ENCODE measurements around the gene TTLL9.

The TTLL9 gene

DNA sequence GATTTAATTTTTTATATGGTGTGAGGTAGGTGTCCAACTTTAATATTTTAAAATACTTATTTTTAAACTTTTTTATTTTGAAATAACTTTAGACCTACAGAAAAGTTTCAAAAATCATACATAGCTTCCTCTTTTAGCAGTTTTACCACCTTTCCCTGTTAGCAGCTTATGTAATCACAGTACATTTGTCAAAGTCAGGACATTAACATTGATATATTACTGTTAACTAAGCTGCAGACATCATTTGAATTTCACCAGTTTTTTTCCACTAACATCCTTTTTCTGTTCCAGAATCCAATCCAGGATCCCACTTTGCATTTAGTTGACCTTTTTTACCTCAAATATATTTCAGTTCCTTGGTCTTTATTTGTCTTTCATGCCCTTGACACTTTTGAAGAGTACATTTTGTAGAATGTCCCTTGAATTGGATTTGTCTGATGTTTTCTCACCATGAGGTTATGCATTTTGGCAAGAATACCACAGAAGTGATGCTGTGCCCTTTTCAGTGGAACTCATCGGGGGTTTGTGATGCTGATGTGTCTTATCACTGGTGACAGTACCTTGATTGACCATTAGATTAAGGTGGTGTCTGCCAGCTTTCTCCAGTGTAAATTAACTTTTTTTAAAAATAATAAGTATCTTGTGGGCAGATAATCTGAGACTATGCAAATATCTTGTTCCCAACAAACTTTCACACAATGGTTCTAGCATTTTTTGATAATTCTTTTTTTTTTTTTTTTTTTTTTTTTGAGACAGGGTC is 33.4 kb downstream of the TTLL9 start:
- Histone ChIP-seq H3K4me1 (ENCODE audit: insufficient read depth, low read length) (peaks cover 7% of the 10 kb centered on the region; the same call in 1 of the 2 replicates), H3K36me3 (ENCODE audit: insufficient read depth, low read depth, low read length) (no peaks in the 10 kb centered on the region), H3K9ac (ENCODE audit: low read depth, low read length) (no peak overlapping the region), H3K4me3 (ENCODE audit: low read length) (no peak overlapping the region), H3K9me3 (ENCODE audit: insufficient read depth, low read depth, low read length) (no peaks in the 10 kb centered on the region), H3K27me3 (ENCODE audit: insufficient read depth, low read length) (no peaks in the 10 kb centered on the region), H3K27ac (ENCODE audit: low read length) (no peak overlapping the region)

DNA sequence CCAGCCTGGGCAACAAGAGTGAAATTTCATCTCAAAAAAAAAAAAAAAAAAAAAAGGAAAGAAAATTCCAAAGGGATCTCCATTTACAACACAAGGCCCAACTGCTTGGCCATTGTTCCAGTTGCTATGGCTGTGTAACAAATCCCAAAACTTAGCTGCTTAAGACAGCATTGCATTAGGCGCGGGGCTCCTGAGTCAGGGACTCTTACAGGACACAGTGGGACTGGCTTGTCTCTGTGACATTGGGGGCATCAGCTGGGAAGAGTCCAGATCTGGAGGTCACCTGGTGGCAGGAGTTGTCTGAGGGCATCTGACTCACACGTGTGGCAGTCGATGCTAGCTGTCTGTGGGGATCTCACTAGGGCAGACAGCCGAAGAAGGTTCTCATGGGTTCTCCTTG is 35.6 kb downstream of the TTLL9 start:
- H3K9ac ChIP-seq (ENCODE audit: low read depth, low read length): peak overlapping the region; percentile 29
- no peak overlapping the region for H3K27ac ChIP-seq (ENCODE audit: low read length)
- no peak overlapping the region for H3K4me3 ChIP-seq (ENCODE audit: low read length)
- no peaks in the 10 kb centered on the region for H3K36me3 ChIP-seq (ENCODE audit: insufficient read depth, low read depth, low read length)
- H3K9me3 ChIP-seq (ENCODE audit: insufficient read depth, low read depth, low read length): no peaks in the 10 kb centered on the region
- peaks cover 7% of the 10 kb centered on the region; the same call in 1 of the 2 replicates for H3K4me1 ChIP-seq (ENCODE audit: insufficient read depth, low read length)
- H3K27me3 ChIP-seq (ENCODE audit: insufficient read depth, low read length): no peaks in the 10 kb centered on the region

DNA sequence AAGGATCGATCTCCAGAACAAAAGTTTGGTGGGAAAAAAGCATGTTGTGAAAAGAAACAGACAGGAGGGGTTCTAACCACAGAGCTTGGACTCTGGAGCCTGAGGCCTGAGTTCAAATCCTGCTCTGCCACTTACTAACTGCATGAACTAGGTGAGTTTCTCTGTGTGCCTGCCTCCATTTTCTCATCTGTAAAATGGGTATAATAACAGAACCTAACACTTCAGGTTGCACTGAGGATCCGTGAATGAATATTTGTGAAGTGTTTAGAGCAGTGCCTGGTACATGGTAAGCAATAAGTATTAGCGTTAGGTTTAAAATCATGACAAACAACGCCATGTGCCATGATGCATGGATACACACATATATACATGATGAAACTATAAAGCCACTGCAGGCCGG is 36.6 kb downstream of the TTLL9 start:
- H3K4me3 ChIP-seq (ENCODE audit: low read length): no peak overlapping the region
- H3K4me1 ChIP-seq (ENCODE audit: insufficient read depth, low read length): peaks cover 16% of the 10 kb centered on the region; the same call in 1 of the 2 replicates
- H3K27ac ChIP-seq (ENCODE audit: low read length): no peak overlapping the region
- no peaks in the 10 kb centered on the region for H3K36me3 ChIP-seq (ENCODE audit: insufficient read depth, low read depth, low read length)
- no peaks in the 10 kb centered on the region for H3K9me3 ChIP-seq (ENCODE audit: insufficient read depth, low read depth, low read length)
- H3K27me3 ChIP-seq (ENCODE audit: insufficient read depth, low read length): no peaks in the 10 kb centered on the region
- H3K9ac ChIP-seq (ENCODE audit: low read depth, low read length): no peak overlapping the region

DNA sequence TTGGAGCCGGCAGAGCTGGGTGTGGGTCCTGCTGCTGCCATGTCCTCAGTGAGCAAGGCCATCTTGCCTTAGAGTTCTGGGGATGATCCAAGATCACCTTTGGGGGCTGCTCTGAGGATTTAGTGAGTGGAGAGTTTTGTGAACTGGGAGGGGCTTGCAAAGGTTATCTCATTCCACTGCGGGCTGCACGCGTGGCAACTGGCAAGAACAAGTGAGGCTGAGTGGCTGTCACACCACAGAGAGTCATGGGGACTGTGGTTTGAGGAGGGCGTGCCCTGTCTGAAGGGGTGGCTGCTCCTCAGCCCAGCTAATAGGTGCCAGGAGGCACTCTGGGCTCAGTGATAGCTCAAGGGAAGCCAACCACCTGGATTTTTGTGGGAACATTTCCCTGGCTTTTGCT is 37.6 kb downstream of the TTLL9 start:
- H3K36me3 ChIP-seq (ENCODE audit: insufficient read depth, low read depth, low read length): no peaks in the 10 kb centered on the region
- peaks cover 18% of the 10 kb centered on the region; the same call in 1 of the 2 replicates for H3K4me1 ChIP-seq (ENCODE audit: insufficient read depth, low read length)
- no peaks in the 10 kb centered on the region for H3K9me3 ChIP-seq (ENCODE audit: insufficient read depth, low read depth, low read length)
- H3K27me3 ChIP-seq (ENCODE audit: insufficient read depth, low read length): no peaks in the 10 kb centered on the region
- H3K27ac ChIP-seq (ENCODE audit: low read length): no peak overlapping the region
- H3K9ac ChIP-seq (ENCODE audit: low read depth, low read length): no peak overlapping the region
- no peak overlapping the region for H3K4me3 ChIP-seq (ENCODE audit: low read length)

DNA sequence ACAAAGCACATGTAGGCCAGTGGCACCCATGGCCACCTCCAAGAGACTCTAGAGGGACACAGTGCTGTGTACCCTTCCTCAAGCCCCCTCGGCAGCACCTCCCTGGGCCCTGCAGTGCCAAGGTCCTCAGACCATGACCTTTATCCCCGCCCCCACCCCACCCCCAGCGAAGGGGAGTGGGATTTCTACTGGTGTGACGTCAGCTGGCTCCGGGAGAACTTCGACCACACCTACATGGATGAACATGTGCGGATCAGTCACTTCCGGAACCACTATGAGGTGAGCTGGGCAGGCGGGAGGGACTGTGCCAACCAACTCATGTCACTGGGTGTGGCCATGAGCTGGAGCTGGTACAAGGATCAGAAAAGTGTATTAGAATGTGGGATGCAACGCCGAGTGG is 38.0 kb downstream of the TTLL9 start:
- no peaks in the 10 kb centered on the region for H3K9me3 ChIP-seq (ENCODE audit: insufficient read depth, low read depth, low read length)
- H3K27me3 ChIP-seq (ENCODE audit: insufficient read depth, low read length): no peaks in the 10 kb centered on the region
- H3K27ac ChIP-seq (ENCODE audit: low read length): no peak overlapping the region
- H3K9ac ChIP-seq (ENCODE audit: low read depth, low read length): no peak overlapping the region
- no peak overlapping the region for H3K4me3 ChIP-seq (ENCODE audit: low read length)
- no peaks in the 10 kb centered on the region for H3K36me3 ChIP-seq (ENCODE audit: insufficient read depth, low read depth, low read length)
- peaks cover 18% of the 10 kb centered on the region; the same call in 1 of the 2 replicates for H3K4me1 ChIP-seq (ENCODE audit: insufficient read depth, low read length)

DNA sequence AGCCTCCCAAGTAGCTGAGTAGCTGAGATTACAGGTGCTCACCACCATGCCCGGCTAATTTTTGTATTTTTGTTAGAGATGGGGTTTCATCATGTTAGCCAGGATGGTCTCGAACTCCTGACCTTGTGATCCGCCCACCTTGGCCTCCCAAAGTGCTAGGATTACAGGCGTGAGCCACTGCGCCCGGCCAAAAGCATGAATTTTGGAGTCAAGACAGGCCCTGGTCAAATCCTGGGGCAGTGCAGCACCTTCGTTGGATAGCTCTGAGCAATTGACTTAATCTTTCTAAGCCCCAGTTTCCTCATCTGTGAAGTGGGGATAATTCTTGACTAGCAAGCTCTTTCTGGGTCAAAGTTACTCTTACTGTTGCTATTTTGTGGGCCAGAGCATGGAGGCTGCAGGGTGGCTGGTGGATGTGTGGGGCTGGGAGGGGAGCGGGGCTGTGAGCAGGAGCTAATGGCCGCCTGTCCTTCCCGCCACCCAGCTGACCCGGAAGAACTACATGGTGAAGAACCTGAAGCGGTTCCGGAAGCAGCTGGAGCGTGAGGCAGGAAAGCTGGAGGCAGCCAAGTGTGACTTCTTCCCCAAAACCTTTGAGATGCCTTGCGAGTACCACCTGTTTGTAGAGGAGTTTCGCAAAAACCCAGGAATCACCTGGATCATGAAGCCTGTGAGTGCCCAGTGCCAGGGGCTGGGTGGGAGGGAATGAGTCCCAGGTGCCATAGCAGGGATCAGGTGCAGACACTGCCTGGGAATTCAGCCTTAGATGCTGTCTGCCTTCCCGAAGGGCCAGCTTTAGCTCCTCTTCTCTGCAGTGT is 39.0 kb downstream of the TTLL9 start:
- no peaks in the 10 kb centered on the region for H3K27me3 ChIP-seq (ENCODE audit: insufficient read depth, low read length)
- no peaks in the 10 kb centered on the region for H3K9me3 ChIP-seq (ENCODE audit: insufficient read depth, low read depth, low read length)

DNA sequence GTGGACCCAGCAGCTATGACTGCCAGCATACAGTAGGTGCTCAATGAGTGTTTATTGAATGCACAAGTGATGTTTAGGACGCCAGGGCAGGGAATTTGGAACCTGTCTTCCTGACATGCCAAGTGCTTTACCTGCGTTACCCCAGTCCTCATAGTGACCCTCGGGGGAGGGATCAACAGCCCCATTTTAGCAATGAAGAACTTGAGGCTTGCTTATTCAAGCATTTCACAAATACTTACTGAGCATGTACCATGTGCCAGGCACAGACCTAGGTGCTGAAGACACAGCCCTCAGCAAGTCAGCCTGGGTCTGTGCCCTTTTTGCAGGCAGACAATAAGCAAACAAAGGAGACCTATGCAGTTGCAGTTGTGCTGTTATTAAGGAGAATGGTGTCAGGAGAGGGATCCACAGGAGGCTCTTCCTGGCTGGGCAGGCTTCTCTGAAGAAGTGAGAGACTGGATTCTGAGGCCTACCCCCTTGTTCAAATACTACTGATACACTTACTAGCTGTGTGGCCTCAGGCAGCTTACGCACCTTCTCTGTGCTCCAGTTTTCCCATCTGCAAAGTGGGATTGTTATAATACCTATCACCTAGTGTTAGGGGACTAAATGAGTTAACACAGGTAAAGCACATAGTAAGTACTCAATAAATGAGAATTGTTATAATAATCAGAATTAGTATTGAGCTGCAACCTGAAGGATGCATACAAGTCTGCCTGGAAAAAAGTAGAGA is 39.8 kb downstream of the TTLL9 start:
- Histone ChIP-seq H3K27me3 (ENCODE audit: insufficient read depth, low read length) (no peaks in the 10 kb centered on the region), H3K9me3 (ENCODE audit: insufficient read depth, low read depth, low read length) (no peaks in the 10 kb centered on the region), H3K36me3 (ENCODE audit: insufficient read depth, low read depth, low read length) (no peaks in the 10 kb centered on the region), H3K27ac (ENCODE audit: low read length) (no peak overlapping the region), H3K4me1 (ENCODE audit: insufficient read depth, low read length) (peaks cover 21% of the 10 kb centered on the region; the same call in 1 of the 2 replicates), H3K9ac (ENCODE audit: low read depth, low read length) (no peak overlapping the region), H3K4me3 (ENCODE audit: low read length) (no peak overlapping the region)

More for the DNA sequence above, 39.0 kb downstream of the TTLL9 start:
- peaks cover 20% of the 10 kb centered on the region; the same call in 1 of the 2 replicates for H3K4me1 ChIP-seq (ENCODE audit: insufficient read depth, low read length)
- no peak overlapping the region for H3K9ac ChIP-seq (ENCODE audit: low read depth, low read length)
- H3K27ac ChIP-seq (ENCODE audit: low read length): no peak overlapping the region
- H3K4me3 ChIP-seq (ENCODE audit: low read length): no peak overlapping the region
- H3K36me3 ChIP-seq (ENCODE audit: insufficient read depth, low read depth, low read length): no peaks in the 10 kb centered on the region

DNA sequence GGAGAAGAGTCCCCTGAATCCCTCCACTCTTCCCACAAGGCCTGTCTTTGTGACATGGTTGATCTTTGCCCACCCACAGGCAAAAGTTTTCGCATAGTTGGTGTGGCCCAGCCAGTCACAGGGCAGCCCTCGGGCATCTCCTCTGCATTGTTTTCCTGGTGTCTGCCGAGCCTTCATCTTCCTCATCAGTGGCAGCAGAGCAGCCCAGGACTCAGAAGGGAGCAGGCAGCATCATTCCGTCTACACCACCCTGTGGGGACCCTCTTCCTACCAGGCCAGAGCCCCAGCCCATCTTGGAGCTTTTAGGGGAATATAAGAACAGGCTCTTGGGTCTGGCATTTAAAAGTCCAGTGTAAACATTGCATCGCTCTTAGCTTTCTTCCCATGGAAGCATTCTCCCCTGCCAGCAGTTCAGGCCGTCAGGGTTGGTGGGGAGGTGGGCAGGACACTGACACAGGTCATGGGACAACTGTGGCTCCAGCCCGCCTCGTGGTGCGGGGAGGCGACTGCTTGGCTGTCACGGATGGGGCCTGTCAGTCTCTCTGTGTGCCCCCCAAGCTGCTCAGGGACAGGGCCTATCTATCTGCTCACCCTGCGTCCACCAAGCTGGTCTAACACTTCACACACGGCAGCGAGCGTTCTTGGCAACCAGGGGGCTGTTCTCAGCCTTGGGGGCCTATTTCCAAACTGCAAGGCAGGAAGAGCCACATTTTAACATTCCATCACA is 43.2 kb downstream of the TTLL9 start:
- Histone ChIP-seq H3K27me3 (ENCODE audit: insufficient read depth, low read length) (no peaks in the 10 kb centered on the region), H3K4me3 (ENCODE audit: low read length) (no peak overlapping the region), H3K9ac (ENCODE audit: low read depth, low read length) (no peak overlapping the region), H3K4me1 (ENCODE audit: insufficient read depth, low read length) (peaks cover 16% of the 10 kb centered on the region; the same call in 1 of the 2 replicates), H3K36me3 (ENCODE audit: insufficient read depth, low read depth, low read length) (no peaks in the 10 kb centered on the region), H3K9me3 (ENCODE audit: insufficient read depth, low read depth, low read length) (no peaks in the 10 kb centered on the region), H3K27ac (ENCODE audit: low read length) (no peak overlapping the region)

DNA sequence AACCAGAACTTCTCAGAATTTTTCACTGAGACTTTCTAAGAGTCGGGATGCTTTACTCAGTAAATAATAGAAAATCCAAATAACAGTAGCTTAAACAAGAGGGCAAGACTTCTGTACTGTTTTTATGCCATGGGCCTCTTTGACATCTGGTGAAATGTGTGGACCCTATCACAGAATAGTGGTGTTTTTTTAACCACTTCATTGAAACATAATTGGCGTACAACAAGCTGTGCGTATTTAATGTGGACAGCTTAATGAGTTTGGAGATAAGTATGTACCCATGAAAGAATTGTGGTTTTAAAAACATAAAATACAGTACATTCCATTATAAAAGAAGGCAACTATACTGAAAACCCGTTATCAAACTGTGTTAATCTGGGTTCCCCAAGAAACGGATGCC is 43.7 kb downstream of the TTLL9 start:
- H3K4me3 ChIP-seq (ENCODE audit: low read length): no peak overlapping the region
- no peak overlapping the region for H3K27ac ChIP-seq (ENCODE audit: low read length)
- no peak overlapping the region for H3K9ac ChIP-seq (ENCODE audit: low read depth, low read length)
- peaks cover 16% of the 10 kb centered on the region; the same call in 1 of the 2 replicates for H3K4me1 ChIP-seq (ENCODE audit: insufficient read depth, low read length)
- H3K36me3 ChIP-seq (ENCODE audit: insufficient read depth, low read depth, low read length): no peaks in the 10 kb centered on the region
- no peaks in the 10 kb centered on the region for H3K9me3 ChIP-seq (ENCODE audit: insufficient read depth, low read depth, low read length)
- no peaks in the 10 kb centered on the region for H3K27me3 ChIP-seq (ENCODE audit: insufficient read depth, low read length)

DNA sequence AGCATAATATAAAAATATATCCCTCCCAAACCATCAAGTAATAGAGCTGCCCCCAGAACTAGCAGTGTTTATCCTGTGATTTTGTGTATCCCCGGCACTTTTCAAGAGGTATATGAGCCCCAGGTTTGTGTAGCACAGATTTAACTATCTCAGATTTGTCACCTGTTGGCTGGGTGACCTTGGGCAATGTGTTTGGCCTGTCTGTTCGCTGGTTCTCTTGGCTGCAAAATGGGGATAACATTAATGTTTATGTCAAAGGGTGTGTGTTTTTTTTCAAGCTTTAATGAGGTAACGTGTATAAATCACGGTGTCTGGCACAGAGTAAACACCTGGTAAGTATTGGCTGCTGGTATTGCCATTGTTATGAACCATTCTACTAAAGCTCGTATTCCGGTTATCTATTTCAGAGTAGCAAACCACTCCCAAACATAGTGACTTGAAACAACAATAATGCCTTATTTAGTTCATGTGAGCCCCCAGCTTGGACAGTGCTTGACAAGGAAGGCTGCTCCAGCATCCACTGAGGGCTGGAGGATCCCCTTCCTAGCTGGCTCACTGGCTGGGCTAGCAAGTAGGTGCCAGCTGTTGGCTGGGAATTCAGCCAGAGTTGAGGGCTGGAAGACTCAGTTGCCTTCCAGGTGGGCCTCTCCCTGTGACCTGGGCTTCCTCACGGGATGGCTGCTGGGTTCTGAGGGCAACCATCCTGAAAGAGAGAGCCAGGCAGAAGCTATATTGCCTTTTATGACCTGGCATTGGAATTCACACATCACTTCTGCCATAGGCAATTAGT is 45.3 kb downstream of the TTLL9 start:
- H3K4me1 ChIP-seq (ENCODE audit: insufficient read depth, low read length): peaks cover 25% of the 10 kb centered on the region; the same call in 1 of the 2 replicates
- no peaks in the 10 kb centered on the region for H3K9me3 ChIP-seq (ENCODE audit: insufficient read depth, low read depth, low read length)

More for the DNA sequence above, 45.3 kb downstream of the TTLL9 start:
- Histone ChIP-seq H3K9ac (ENCODE audit: low read depth, low read length) (no peak overlapping the region), H3K36me3 (ENCODE audit: insufficient read depth, low read depth, low read length) (no peaks in the 10 kb centered on the region), H3K4me3 (ENCODE audit: low read length) (no peak overlapping the region), H3K27ac (ENCODE audit: low read length) (no peak overlapping the region), H3K27me3 (ENCODE audit: insufficient read depth, low read length) (no peaks in the 10 kb centered on the region)

Data from iPS-20b (cell line).